GM18507 (cell line): ENCODE measurements around the gene SLC25A18.
"Not testable (repeated sequence)": the region's sequence is repeated elsewhere in the genome, so short reads cannot be mapped to it uniquely, and the experiment has no call there.

ENCODE experiments used
- DNase-seq: peaks from one replicate; pipeline ENCODE4 v3.0.0; 2011; ENCODE audit warnings: low read depth; ENCODE audit not compliant: insufficient read length; ENCODE audit errors: extremely low spot score
- FAIRE-seq: peaks from 2 replicates; lab custom pipeline; 2011; peaks lifted over from hg19 to GRCh38; lab: Jason Lieb, UNC

SLC25A18 gene

DNA sequence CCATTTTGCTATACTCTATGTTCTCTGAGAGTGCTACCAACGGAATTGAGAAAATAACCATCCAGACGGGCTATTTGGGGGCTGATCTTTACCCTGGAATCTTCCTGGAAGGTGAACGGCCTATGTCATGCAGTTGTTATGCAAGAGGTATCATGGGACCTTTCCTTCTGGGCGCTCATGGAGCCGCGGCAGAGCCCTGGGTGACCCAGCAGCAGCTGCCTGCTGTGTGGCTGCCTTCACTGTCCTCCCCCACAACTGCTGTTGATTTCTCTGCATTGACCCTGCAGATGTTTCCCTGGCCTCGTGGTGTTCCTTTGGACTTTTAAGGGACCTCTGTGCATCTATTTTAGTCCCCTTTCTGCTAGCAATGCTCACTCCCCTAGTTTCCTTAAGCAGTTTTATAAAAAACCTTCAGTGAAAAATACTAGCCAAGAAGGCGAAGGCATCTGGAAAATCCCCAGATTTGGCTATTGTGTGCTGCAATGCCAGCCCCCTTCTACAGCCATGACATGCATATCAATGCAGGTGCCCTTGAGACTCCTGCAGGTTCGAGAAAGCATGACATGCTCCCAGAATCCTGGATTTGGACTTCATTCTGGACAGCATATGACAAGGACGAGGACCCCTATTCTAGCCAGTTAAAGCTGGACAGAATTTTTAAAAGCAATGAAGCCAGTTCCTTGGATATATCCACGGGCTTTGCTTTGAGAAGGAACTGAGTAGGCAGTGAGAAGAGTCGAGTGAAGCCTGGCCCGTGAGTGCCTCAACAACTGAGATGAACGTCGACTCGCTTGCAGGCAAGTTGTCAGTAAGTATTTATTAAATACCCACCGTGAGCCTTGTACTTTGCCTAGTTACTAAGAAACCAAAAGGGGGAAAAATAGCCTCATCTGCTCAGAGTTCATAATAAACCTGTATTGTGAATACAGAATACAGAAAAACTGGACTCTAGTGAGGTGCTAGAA, at the start of gene SLC25A18:
Gene SLC25A18, plus strand, starts transcription at position 593 of the 965 bp plus-strand sequence. CDS start 16,447 bp downstream, outside the sequence.
- DNase-seq = no peak
- FAIRE-seq = no peak

DNA sequence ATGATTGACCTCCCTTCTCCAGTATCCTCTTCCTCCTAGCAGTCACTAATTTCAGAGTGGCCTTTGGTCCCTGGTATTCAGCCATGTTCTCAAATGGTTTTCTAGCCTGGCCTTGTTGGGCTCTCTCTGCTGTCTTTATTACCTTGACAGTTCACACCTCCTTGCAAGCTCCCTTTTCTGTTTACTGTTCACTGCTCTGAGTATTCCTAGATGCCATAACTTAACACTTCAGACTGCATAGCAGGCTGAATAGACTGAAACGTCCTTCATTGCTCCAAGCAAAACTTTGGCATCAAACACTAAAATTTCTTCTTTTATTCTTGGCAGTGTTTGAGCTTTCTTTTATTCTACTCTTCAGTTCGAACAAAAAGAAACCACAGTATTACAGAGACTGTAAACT, 49.7 kb upstream of the SLC25A18 start:
- no peak for FAIRE-seq
- no peak for DNase-seq

- FAIRE-seq (no peak), DNase-seq (no peak)
Observed at GRCh38 chr22:17514084-17514483, 49.2 kb upstream of the SLC25A18 start.

- DNase-seq = no peak
- FAIRE-seq = no peak
Observed at GRCh38 chr22:17518406-17518805, 44.9 kb upstream of the SLC25A18 start.

DNA sequence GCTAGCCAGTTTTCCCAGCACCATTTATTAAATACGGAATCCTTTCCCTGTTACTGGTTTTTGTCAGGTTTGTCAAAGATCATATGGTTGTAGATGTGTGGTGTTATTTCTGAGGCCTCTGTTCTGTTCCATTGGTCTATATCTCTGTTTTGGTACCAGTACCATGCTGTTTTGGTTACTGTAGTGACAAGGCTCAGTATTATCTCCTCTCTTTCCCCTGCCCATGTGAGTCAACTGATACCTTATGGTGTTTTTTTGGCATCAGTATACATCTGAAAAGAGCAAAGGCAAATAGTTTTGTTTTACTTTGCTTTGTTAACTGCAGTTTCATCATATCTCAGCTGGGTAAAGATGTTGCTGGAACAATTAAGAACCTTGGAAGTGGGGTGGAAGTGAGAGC, 41.3 kb upstream of the SLC25A18 start:
- not testable (repeated sequence) for DNase-seq, FAIRE-seq

GRCh38 chr22:17523925-17524324, 39.4 kb upstream of the SLC25A18 start:
- DNase-seq = no peak
- no peak for FAIRE-seq

- FAIRE-seq (no peak), DNase-seq (no peak)
Observed at GRCh38 chr22:17536269-17536668, 27.0 kb upstream of the SLC25A18 start.

- no peak for DNase-seq
- no peak for FAIRE-seq
Observed at GRCh38 chr22:17537155-17537554, 26.1 kb upstream of the SLC25A18 start.

- no peak for FAIRE-seq
- DNase-seq = no peak
Observed at GRCh38 chr22:17540481-17540880, 22.8 kb upstream of the SLC25A18 start.

- DNase-seq = no peak
- FAIRE-seq = no peak
Observed at GRCh38 chr22:17541476-17541875, 21.8 kb upstream of the SLC25A18 start.

GRCh38 chr22:17542452-17542851, 20.8 kb upstream of the SLC25A18 start:
- FAIRE-seq = no peak
- DNase-seq = no peak

DNA sequence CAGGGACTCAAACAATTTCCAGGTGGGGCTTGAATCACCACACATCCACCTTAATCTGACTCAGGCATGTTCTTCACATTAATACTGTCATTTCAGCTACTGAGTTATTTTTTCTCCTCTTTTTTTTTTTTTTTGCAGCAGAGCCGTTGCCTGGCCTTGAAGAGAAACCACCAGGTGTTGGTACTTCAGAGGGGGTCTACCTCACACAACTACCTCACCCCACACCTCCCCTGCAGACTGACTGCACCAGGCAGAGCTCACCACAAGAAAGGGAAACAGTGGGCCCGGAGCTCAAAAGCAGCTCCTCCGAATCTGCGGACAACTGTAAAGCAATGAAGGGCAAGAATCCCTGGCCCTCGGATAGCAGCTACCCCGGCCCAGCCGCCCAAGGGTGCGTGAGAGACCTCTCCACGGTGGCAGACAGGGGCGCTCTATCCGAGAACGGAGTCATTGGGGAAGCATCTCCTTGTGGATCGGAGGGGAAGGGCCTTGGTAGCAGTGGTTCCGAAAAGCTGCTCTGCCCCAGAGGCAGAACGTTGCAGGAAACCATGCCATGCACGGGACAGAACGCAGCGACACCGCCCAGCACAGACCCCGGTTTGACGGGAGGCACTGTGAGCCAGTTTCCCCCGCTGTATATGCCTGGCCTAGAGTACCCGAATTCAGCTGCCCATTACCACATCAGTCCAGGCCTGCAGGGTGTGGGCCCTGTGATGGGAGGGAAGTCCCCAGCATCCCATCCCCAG, 15.1 kb upstream of the SLC25A18 start:
- FAIRE-seq (no peak), DNase-seq (no peak)

- FAIRE-seq = no peak
- no peak for DNase-seq
Observed at GRCh38 chr22:17548756-17549035, 14.6 kb upstream of the SLC25A18 start.

- DNase-seq = no peak
- no peak for FAIRE-seq
Observed at GRCh38 chr22:17549183-17549582, 14.1 kb upstream of the SLC25A18 start.

- DNase-seq = no peak
- FAIRE-seq = no peak
Observed at GRCh38 chr22:17549655-17550054, 13.6 kb upstream of the SLC25A18 start.

GRCh38 chr22:17552737-17553136, 10.6 kb upstream of the SLC25A18 start:
- FAIRE-seq (no peak), DNase-seq (no peak)

GRCh38 chr22:17554814-17555213, 8.5 kb upstream of the SLC25A18 start:
- DNase-seq (no peak), FAIRE-seq (no peak)

- DNase-seq (no peak), FAIRE-seq (no peak)
Observed at GRCh38 chr22:17559188-17559587, 4.1 kb upstream of the SLC25A18 start.

DNA sequence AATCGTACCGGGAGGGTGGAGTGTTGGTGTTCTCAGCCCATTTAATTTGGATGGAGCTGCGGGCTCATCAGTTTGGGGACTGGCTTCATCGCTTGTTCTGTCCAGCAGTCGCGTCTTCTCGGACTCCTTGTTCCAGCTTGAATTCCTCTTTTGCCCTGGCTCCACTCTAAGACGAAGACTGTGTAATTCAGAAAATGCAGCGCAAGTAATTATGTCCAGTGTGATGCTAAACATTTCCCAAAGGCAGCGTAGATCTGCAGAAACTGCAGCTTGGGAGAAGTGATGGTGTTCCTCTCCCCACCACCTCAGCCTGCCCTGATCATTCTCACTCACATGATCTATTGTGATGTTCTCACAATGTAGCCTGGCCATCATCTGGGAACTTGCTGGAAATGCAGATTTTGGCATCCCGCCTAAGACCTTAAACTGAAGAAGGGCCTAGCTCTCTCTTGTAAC, 666 bp downstream of the SLC25A18 start:
- no peak for FAIRE-seq
- no peak for DNase-seq

DNA sequence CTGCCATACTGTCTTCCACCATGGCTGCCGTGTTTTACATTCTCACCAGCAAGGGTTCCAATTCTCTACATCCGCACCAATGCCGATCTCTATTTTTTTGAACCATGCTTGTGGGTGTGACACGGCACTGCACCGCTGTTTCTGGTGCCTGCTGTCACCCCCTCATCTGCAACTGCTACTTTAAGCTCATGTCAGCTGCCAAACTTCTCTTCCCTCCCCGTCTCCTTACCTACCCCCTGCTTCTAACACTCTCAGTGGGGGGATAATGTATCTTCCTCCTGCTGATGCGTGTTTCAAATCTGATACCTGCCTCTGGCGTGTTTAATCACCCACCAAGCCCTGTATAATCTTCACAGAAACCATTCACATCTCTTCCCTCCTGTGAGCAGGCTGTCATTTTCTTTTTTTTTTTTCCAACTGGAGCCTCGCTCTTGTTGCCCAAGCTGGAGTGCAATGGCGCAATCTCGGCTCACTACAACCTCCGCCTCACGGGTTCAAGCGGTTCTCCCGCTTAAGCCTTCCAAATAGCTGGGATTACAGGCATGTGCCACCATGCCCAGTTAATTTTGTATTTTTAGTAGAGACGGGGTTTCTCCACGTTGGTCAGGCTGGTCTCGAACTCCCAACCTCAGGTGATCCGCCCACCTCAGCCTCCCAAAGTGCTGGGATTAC, 2.9 kb downstream of the SLC25A18 start:
- DNase-seq, FAIRE-seq: not testable (repeated sequence)
